ENCODE measurements around the gene NRXN3.

The NRXN3 gene

DNA sequence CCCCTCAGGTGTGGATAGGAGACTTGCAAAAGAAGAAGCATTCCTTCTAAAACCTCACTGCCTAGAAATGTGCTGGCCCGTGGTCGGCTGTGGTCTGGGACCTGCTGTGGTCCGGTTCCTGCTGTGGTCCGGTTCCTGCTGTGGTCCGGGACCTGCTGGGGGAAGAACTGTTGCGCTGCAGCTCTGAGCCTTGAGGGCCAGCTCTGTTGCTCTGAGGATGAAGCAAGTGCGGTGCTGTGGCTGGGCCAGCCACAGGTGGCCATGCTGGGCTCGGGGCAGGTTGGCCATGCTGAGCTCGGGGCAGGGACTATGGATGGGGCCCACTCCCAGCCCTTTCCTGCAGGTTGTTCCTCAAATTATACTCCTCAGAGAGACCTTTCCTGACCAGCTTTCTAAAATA is 5.2 kb downstream of the NRXN3 start:
- no peak for DNase-seq

- no peak for DNase-seq
Observed at GRCh38 chr14:78178071-78178470, 7.9 kb downstream of the NRXN3 start.

- no peak for DNase-seq
Observed at GRCh38 chr14:78178971-78179370, 8.8 kb downstream of the NRXN3 start.

- no peak for DNase-seq
Observed at GRCh38 chr14:78181270-78181669, 11.1 kb downstream of the NRXN3 start.

DNA sequence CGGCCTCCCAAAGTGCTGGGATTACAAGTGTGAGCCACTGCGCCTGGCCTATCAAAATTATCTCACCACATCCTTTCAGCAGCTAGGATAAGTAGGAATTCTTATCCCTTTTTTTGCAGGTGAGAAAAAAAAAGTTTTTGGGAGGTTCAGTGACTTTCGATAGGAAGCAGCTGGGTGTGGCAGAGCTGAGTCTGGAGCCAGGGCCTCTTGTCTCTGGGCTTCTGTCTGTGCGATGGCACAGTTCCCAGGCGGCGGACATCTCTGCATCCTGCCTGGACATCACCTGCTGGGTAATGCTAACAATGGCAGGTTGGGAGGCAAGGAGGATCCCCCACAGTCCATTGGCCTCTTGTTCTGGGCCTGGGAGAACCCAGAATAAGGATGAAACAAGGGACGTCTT is 12.5 kb downstream of the NRXN3 start:
- no peak for DNase-seq

DNA sequence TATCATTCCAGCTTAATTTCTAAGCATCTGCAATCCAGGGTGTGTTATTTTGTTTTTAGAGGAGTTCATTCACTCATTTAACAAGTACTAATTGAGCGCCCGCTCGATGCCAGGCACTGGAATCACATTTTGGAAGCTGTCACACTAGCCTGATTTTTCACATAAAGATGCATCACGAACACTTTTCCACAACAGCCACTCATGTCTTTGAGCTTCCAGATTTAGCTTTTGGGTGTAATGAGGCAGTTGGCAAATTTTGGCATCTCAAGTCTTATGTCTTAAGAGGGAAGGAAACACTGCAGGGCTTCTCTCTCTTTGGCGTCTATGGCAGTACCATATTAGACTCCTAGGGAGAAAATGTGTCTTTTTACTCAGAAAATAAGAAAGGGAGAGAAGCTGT is 14.0 kb downstream of the NRXN3 start:
- DNase-seq: no peak

- DNase-seq: no peak
Observed at GRCh38 chr14:78186277-78186676, 16.1 kb downstream of the NRXN3 start.

- no peak for DNase-seq
Observed at GRCh38 chr14:78188882-78189281, 18.7 kb downstream of the NRXN3 start.

DNA sequence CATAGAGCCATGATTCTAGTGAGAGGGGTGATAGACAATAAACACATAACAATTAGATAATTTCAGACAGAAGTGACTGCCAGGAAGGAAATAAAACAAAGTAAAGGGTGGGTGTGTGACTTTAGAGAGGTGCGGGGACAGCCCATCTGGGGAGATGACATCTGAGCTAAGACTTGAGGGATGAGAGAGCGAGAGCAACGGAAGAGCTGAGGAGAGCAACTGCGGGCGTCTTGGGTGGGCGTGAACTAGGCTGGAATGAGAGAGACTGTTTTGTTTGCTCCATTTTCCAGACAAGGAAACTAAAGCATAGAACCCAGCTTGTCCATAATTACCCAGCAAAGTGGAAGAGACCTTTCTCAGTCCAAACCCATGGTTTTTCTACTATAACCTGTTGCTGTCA is 25.3 kb downstream of the NRXN3 start:
- no peak for DNase-seq

DNA sequence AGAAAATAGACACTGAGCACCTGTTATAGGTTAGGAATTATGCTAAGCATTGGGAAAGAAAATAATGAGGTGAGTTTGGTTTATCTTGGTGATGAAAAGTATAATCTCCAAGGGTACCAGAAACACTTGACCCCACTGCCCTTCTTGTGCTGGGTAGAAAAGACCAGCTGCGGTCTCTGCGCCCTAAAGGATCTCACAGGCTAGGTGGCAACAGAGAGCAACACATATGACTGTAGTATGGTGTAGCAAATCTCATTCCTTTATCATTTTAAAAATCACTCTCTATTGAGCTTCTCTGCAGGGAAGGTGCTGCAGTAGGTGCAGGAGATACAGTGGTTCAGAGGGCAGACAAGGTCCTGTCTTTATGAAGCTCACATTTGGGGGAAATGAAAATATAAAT is 26.1 kb downstream of the NRXN3 start:
- DNase-seq: no peak

DNA sequence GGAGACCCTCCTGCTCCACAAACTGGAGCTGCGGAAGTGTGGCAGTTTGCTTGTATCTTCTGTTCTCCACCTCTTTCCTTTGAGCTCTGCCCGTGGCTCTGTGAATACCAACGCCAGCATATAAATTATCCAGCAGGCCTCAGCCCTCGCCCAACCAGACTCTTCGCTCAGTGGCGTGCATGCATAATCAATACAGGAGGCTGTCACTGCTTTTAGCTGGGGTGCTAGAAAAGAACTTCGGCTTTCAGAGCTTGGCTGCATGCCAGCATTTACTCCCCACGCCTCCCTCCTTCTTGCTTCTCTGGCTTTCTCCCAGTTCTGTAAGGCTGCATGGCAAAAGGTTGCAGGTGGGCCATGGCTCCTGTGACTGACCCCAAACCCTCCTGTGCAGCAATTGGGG is 26.9 kb downstream of the NRXN3 start:
- DNase-seq: no peak

DNA sequence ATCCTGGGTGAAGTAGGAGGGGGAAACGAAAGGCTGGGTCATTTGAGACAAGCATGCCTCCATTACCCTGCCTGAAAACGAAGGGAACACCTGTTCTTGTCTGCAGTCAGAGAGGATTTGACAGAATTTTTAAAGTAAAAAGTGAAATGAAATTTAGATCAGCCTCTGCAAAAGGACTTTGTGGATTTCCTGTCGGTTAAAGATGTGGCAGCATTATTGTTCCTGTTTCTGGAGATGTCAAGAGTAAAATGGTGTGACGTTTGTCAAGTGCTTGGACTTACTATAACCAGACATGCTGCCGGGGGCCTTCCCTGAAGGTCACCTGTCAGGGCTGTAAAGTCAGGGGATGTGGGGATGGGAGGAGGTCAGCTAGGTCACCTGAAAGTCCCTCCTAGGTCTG is 32.0 kb downstream of the NRXN3 start:
- no peak for DNase-seq

- DNase-seq: no peak
Observed at GRCh38 chr14:78202976-78203375, 32.8 kb downstream of the NRXN3 start.

DNA sequence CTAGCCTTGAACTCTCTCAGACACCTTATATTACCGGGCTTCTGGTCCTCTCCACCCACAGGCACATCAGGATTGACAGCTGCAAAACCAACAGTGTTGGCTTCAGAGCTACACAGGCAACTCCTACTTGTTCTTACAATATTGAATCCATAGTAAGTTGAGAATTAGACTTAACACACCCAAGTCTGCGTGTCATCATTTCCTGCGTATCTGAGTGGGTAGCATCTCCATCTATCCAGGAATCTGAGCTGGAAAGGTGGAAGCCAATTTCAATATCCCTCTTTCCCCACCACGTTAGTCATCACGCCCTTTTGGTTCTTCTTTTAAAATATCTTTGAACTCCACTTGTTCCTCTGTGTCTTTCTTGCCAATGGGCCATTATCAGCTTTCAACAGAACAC is 37.2 kb downstream of the NRXN3 start:
- DNase-seq: no peak

- no peak for DNase-seq
Observed at GRCh38 chr14:78220273-78220672, 50.1 kb downstream of the NRXN3 start.

DNA sequence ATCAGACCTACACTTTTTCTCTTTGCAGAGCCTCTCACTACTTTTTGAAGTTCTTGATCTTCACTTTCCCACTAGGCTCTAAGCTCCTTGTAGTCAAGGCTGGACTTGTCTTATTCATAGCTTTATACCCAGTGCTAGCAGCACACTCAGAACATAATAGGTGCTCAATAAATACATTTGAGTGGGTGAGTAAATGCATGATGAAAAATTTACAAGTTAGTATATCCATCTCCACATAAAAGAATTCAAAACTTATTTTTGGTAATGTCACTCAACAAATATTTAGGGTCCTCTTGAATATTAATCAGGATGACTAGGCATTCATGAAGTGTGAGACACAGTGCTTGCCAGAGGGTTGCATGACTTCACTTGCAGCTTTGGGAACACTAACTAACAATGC is 52.6 kb downstream of the NRXN3 start:
- DNase-seq: no peak

DNA sequence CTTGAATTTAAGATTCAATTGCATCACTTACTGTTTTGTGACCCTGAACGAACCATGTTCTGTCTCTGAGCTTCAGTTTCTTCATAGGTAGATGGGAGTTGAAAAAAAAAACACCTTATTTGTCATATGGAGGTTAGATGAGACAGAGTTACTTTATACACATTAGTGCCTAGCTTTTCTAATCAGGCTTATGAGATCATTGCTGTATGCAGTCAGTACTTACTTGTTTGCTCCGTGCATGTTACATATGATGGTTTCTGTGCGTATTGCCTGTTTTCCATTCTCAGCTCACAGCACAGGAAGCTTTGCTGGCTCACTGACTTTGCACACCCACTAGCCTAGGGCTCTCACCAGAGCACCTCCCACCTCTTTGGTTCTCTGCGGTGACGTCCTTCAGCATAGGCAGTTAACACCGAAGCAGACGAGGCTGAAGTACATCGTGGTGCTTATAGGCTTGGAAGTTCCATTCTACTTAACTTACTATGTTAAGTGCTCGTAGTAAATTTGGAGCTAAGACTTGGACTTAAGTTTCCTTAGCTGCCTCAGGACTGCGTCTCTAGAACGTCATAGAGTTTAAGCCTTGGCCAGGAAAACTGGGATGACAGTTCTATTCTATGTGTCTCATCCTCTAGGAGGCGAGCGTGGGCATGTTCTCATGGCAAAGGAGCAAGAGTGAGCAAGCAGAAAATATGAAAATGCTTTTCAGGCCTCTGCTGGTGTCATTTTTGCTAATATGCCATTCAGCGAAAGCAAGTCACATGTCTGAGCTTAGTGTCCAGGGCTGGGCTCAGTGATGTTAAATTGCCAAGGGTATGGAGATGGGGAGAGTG is 57.3 kb downstream of the NRXN3 start:
- DNase-seq: no peak

DNA sequence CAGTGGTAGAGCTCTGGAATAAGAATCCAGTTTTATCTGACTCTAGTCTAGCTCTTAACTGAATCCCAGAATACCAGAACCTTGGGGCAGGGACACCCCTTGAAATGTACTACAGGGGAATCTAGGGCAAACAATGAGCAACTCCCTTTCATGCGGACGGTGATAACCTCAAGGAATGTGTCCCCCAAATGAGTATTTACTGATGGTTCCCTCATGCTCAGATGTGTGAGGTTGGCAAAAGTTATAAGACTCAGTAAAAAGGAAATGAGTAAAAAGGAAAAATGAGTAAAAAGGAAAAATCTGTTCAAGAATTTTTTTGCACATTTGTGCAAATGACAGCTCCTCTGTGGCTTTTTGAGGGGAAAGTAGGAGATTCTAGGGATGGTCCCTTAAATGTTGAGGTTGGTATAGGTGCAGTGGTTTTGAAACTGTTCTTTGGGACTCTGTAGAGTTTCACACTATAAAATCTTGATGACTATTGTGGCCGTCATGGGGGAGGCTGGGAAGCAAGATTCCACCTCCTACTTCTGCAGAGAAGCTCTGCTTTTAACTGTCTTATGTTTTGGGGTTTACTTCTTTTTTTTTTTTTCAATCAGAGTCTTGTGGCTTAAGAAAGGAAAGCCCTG is 58.6 kb downstream of the NRXN3 start:
- no peak for DNase-seq

- no peak for DNase-seq
Observed at GRCh38 chr14:78232231-78233000, 62.2 kb downstream of the NRXN3 start.

DNA sequence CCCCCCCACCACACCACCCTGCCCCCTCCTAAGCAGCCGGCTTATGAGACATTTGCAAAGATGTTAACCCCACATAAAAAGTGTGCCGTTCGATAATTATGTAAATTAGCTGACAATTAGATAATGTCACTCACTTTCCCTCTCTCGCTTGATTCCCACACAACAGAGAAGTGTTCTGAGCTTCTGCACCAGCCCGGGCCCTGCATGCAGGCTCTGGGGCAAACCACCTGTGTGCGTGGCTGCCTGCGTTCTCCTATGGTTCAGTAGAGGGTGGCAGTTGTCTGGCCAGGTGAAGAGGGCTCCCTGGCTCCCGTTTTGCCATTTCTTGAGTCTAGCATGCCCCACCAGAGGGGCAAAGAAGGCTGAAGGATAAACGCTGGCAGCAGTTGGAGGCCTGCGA is 68.0 kb downstream of the NRXN3 start:
- DNase-seq: no peak

DNA sequence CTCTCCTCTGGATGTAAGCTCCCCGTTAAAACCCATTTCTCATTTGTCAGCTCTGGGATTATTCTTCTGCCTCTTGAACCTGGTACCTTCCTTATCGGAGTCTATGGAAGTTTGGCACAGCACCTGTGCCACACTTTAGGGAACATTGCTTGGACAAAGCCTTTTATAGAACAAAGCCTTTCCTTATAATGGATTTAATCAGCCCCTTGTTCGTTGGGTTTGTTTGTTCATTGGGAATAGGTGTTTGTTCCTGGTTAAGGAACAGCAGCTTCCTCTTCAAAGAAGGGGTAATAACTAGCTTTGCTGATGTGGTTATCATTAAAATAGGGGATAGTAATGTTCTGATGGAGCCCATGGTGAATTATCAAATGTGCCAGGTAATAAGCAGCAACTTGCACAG is 70.4 kb downstream of the NRXN3 start:
- DNase-seq: no peak

GRCh38 chr14:78242086-78242485 is 71.9 kb downstream of the NRXN3 start:
- DNase-seq: no peak

- DNase-seq: no peak
Observed at GRCh38 chr14:78243187-78243586, 73.0 kb downstream of the NRXN3 start.

- no peak for DNase-seq
Observed at GRCh38 chr14:78245238-78245637, 75.1 kb downstream of the NRXN3 start.
